ENCODE measurements around the gene MT1B.

Gene MT1B

GRCh38 chr16:56613706-56614105 lies 38.0 kb upstream of the MT1B start:
- no peak for TF ChIP-seq REST (IDR thresholded peaks at IDR 0.05; ENCODE audit: insufficient read depth in 1 of 2, low read depth in 2 of 2, low read length in 2 of 2)
- TF ChIP-seq POLR2AphosphoS5 (IDR thresholded peaks at IDR 0.05; ENCODE audit: low read depth, low read length), result no peak
- no peak for TF ChIP-seq TAF1 (IDR thresholded peaks at IDR 0.05; ENCODE audit: borderline replicate concordance, insufficient read depth, low read length)
- no peak for TF ChIP-seq SIN3A (IDR thresholded peaks at IDR 0.05; ENCODE audit: borderline replicate concordance, insufficient read depth, low read length)
- no peak for TF ChIP-seq FOXP2 (optimal IDR thresholded peaks at IDR 0.05; ENCODE audit: borderline replicate concordance, extremely low read depth, extremely low read length, insufficient read depth)

DNA sequence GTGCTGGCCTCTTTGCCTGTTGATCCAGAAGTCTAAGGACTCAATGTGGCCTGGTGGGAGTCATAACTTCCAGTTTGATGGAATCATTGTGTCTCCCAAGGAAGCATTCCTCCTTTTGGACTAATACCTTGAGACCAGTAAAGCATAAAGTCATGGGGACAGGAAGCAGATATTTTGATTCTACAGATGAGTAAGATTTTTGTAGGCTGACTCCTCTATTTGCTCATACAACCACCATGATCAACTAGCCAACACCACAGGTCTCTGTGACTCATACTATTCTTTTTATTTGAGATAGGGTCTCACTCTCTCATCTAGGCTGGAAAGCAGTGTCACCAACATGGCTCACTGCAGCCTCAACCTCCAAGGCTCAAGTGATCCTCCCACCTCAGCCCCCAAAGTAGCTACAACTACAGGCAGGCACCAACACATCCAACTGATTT lies 37.1 kb upstream of the MT1B start:
- TF ChIP-seq TAF1 (IDR thresholded peaks at IDR 0.05; ENCODE audit: borderline replicate concordance, insufficient read depth, low read length), result no peak
- TF ChIP-seq POLR2AphosphoS5 (IDR thresholded peaks at IDR 0.05; ENCODE audit: low read depth, low read length), result no peak

DNA sequence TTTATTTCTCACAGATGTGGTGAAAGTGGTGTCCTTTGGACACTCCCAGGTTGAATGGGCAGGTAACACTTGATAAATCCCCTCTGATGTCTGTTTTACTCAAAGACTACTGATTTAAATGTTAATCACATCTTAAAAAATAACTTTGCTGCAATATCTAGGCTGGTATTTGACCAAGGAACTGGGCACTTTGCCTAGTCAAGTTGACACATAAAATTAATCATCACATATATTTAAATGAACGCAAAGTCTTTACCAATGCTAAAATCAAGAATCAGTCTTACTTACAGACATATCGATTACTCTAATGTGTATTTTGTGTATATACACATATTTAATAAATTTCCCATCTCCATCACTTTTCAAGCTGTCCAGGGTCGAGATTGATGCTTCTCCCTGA lies 36.3 kb upstream of the MT1B start:
- TF ChIP-seq POLR2AphosphoS5 (IDR thresholded peaks at IDR 0.05; ENCODE audit: low read depth, low read length), result no peak
- no peak for TF ChIP-seq TAF1 (IDR thresholded peaks at IDR 0.05; ENCODE audit: borderline replicate concordance, insufficient read depth, low read length)
- no peak for TF ChIP-seq FOXP2 (optimal IDR thresholded peaks at IDR 0.05; ENCODE audit: borderline replicate concordance, extremely low read depth, extremely low read length, insufficient read depth)
- no peak for TF ChIP-seq REST (IDR thresholded peaks at IDR 0.05; ENCODE audit: insufficient read depth in 1 of 2, low read depth in 2 of 2, low read length in 2 of 2)
- TF ChIP-seq SIN3A (IDR thresholded peaks at IDR 0.05; ENCODE audit: borderline replicate concordance, insufficient read depth, low read length), result no peak

- no peak for TF ChIP-seq POLR2AphosphoS5 (IDR thresholded peaks at IDR 0.05; ENCODE audit: low read depth, low read length)
- no peak for TF ChIP-seq REST (IDR thresholded peaks at IDR 0.05; ENCODE audit: insufficient read depth in 1 of 2, low read depth in 2 of 2, low read length in 2 of 2)
- no peak for TF ChIP-seq SIN3A (IDR thresholded peaks at IDR 0.05; ENCODE audit: borderline replicate concordance, insufficient read depth, low read length)
- TF ChIP-seq FOXP2 (optimal IDR thresholded peaks at IDR 0.05; ENCODE audit: borderline replicate concordance, extremely low read depth, extremely low read length, insufficient read depth), result no peak
- no peak for TF ChIP-seq TAF1 (IDR thresholded peaks at IDR 0.05; ENCODE audit: borderline replicate concordance, insufficient read depth, low read length)
These were observed 35.0 kb upstream of the MT1B start for GRCh38 chr16:56616608-56617211.

DNA sequence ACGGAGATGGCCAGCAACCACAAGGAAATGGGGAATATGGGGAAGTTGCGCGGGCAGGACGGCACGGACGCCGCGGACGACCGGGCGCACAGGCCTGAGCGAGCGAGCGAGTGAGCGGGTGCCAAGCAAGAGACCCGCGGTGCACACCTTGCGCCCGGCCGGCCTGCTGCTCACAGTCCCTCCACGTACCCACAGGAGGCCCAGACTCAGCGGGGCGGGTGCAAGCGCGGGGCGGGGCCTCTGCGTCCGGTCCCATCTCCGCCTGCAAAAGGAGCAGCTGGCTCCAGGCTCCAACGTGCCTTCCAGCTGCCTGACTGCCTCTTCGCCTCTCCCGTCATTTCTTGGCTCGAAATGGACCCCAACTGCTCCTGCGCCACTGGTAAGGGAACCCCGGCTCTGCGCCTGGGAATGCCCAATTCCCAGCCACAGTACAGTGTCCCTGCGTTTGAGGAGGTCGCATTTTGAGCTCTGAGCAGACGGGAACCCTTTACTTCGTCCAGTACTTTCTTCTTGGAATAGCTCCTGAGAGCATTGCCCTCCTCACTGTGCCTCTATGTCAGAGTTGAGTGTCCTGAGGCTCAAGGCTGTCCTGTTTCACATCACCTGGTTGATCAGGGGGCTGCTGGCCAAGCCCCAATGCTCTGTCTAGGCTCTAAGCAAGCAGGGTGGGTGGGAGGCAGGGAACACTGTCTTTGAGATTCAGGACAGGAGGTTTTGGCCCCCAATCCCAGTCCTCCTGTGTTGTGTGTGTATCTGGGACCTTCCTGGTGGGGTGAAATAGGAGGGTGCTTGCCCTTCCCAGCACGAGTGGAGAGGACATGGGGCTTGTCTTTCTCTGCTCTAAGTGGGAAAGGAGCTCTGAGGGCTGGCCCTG lies 34.2 kb upstream of the MT1B start:
- TF ChIP-seq SIN3A (IDR thresholded peaks at IDR 0.05; ENCODE audit: borderline replicate concordance, insufficient read depth, low read length) (no peak), REST (IDR thresholded peaks at IDR 0.05; ENCODE audit: insufficient read depth in 1 of 2, low read depth in 2 of 2, low read length in 2 of 2) (no peak), TAF1 (IDR thresholded peaks at IDR 0.05; ENCODE audit: borderline replicate concordance, insufficient read depth, low read length) (no peak), FOXP2 (optimal IDR thresholded peaks at IDR 0.05; ENCODE audit: borderline replicate concordance, extremely low read depth, extremely low read length, insufficient read depth) (no peak), POLR2AphosphoS5 (IDR thresholded peaks at IDR 0.05; ENCODE audit: low read depth, low read length) (no peak)
